IPS-18c (cell line): Measurements from ENCODE around the gene DMWD.

Source experiments
- H3K4me3 ChIP-seq: 2 replicates; pipeline ENCODE4 v1.7.0; 2013; ENCODE audit warnings: low read depth, mild to moderate bottlenecking, low read length, moderate library complexity; ENCODE audit not compliant: insufficient read depth
- H3K9me3 ChIP-seq: one replicate; pipeline ENCODE4 v1.6.1; 2013; ENCODE audit warnings: mild to moderate bottlenecking, low read length, moderate library complexity; ENCODE audit not compliant: control insufficient read depth, insufficient read depth

The DMWD gene

GRCh38 chr19:45780146-45780447 lies 12.5 kb downstream of the DMWD start:
- no peaks in the 10 kb centered on the region for H3K9me3 ChIP-seq
- H3K4me3 ChIP-seq = no peak overlapping the region; the same call in 1 of the 2 replicates

- Histone ChIP-seq H3K9me3 (no peaks in the 10 kb centered on the region), H3K4me3 (peak overlapping the region; percentile 48; the same call in 1 of the 2 replicates)
These were observed 13.2 kb downstream of the DMWD start for GRCh38 chr19:45779231-45780145.

GRCh38 chr19:45778010-45778661 lies 14.5 kb downstream of the DMWD start:
- H3K4me3 ChIP-seq = no peak overlapping the region
- H3K9me3 ChIP-seq = no peaks in the 10 kb centered on the region

- Histone ChIP-seq H3K9me3 (no peaks in the 10 kb centered on the region), H3K4me3 (no peak overlapping the region)
These were observed 15.2 kb downstream of the DMWD start for GRCh38 chr19:45777395-45777961.

- H3K9me3 ChIP-seq = peaks cover 2% of the 10 kb centered on the region
- H3K4me3 ChIP-seq = no peak overlapping the region
These were observed 17.9 kb downstream of the DMWD start for GRCh38 chr19:45774765-45775164.

- peaks cover 2% of the 10 kb centered on the region for H3K9me3 ChIP-seq
- H3K4me3 ChIP-seq = no peak overlapping the region
These were observed 19.3 kb downstream of the DMWD start for GRCh38 chr19:45773384-45773783.

GRCh38 chr19:45772912-45773311 lies 19.7 kb downstream of the DMWD start:
- Histone ChIP-seq H3K9me3 (peaks cover 2% of the 10 kb centered on the region), H3K4me3 (no peak overlapping the region)

GRCh38 chr19:45772130-45772840 lies 20.4 kb downstream of the DMWD start:
- H3K9me3 ChIP-seq = peaks cover 2% of the 10 kb centered on the region
- no peak overlapping the region; the same call in 1 of the 2 replicates for H3K4me3 ChIP-seq

- H3K4me3 ChIP-seq = peak overlapping the region; percentile 75; the same call in 1 of the 2 replicates
- peaks cover 2% of the 10 kb centered on the region for H3K9me3 ChIP-seq
These were observed 21.2 kb downstream of the DMWD start for GRCh38 chr19:45771311-45771933.

- Histone ChIP-seq H3K4me3 (peak overlapping the region; percentile 75), H3K9me3 (peaks cover 2% of the 10 kb centered on the region)
These were observed 22.2 kb downstream of the DMWD start for GRCh38 chr19:45770192-45771101.

- Histone ChIP-seq H3K9me3 (peaks cover 2% of the 10 kb centered on the region), H3K4me3 (peak overlapping the region; percentile 75)
These were observed 22.8 kb downstream of the DMWD start for GRCh38 chr19:45769821-45770191.

GRCh38 chr19:45768984-45769782 lies 23.5 kb downstream of the DMWD start, which contains the start of gene SIX5:
Gene SIX5, minus strand, starts transcription at chr19:45769252. Its CDS starts 408 bp downstream, at chr19:45768844.
- Histone ChIP-seq H3K9me3 (peaks cover 2% of the 10 kb centered on the region), H3K4me3 (peak within 1 kb of the TSS; percentile 91)

- Histone ChIP-seq H3K4me3 (peak overlapping the region; percentile 91), H3K9me3 (peaks cover 2% of the 10 kb centered on the region)
These were observed 24.0 kb downstream of the DMWD start for GRCh38 chr19:45768655-45768983.

- H3K9me3 ChIP-seq = peaks cover 2% of the 10 kb centered on the region
- peak overlapping the region; percentile 91 for H3K4me3 ChIP-seq
These were observed 24.6 kb downstream of the DMWD start for GRCh38 chr19:45767881-45768654.

GRCh38 chr19:45767410-45767880 lies 25.2 kb downstream of the DMWD start:
- peak overlapping the region; percentile 91 for H3K4me3 ChIP-seq
- peaks cover 2% of the 10 kb centered on the region for H3K9me3 ChIP-seq
